Heart left ventricle (tissue), 13 donors: ENCODE data around the gene IL1RAPL1.

Experiments
- POLR2A ChIP-seq, 2 donors: fragments of 450-650 bp; IDR thresholded peaks; one replicate each; pipeline ENCODE4 v1.6.1; 2017; ENCODE audit warnings: antibody characterized with exemption in 2 of 2, mild to moderate bottlenecking in 2 of 2, moderate library complexity in 2 of 2
- TF ChIP-seq, protein P1 (sequence below), 12 donors: fragments of 200-600 bp; sonication (generic) in 4 of 12; IDR thresholded peaks; one replicate each; pipeline versions ENCODE4 v1.5.0 to v1.8.0; 2018 to 2022; ENCODE audit warnings: antibody characterized with exemption in 12 of 12, mild to moderate bottlenecking in 5 of 12
- donor health status: ischemic (EF 13 %, LVEDD 7.1; RV severe dilation, severe dysfunction).
- donor health status: DM: no; HTN: yes; CAD: no.
- donor health status: DM: no; HTN: no; CAD: no.
- donor health status: ischemic (EF 25% LVEDD 6.9; RV normal size, moderate dysfunction).
- donor health status: ischemic (EF 25% LVEDD 5.7; RV mildly dilated, moderate dysfunction).
- donor health status: ischemic (EF 35%, LVEDD 5.7; RV mildly dilated, moderate dysfunction).
- donor health status: nonischemic (EF 11% LVEDD 7.7; RV severe dilation, severe dysfunction).
- donor health status: DM: yes; HTN: yes; CAD: no.
- donor health status: PGD.
- donor health status: ischemic (EF 29% LVEDD 5.4; RV normal size, mild dysfunction).
- donor health status: nonischemic (EF 23%, LVEDD 6.1; RV moderate dilation, normal function).

DNA sequence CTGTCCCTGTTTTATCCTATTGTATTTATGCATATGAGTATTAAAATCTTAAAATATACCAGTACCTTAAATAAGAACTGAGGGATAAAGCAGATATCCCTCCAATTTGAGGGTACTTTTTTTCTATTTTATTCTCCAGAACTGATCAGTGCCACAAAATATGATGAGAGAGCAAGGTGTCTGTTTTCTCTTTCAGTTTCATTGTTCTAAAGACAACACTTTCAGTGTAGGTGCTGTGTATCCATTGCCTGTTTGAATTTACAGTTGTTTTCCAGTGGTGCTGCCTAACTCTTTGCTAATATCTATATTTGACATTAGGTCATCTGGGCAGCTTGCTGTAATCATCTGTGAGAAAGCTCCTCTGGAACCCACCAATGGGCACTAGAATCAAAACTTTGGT lies 394.7 kb downstream of the IL1RAPL1 start:
- TF ChIP-seq, protein P1, sequence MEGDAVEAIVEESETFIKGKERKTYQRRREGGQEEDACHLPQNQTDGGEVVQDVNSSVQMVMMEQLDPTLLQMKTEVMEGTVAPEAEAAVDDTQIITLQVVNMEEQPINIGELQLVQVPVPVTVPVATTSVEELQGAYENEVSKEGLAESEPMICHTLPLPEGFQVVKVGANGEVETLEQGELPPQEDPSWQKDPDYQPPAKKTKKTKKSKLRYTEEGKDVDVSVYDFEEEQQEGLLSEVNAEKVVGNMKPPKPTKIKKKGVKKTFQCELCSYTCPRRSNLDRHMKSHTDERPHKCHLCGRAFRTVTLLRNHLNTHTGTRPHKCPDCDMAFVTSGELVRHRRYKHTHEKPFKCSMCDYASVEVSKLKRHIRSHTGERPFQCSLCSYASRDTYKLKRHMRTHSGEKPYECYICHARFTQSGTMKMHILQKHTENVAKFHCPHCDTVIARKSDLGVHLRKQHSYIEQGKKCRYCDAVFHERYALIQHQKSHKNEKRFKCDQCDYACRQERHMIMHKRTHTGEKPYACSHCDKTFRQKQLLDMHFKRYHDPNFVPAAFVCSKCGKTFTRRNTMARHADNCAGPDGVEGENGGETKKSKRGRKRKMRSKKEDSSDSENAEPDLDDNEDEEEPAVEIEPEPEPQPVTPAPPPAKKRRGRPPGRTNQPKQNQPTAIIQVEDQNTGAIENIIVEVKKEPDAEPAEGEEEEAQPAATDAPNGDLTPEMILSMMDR (IDR thresholded peaks at IDR 0.05) = no peak
- TF ChIP-seq POLR2A (IDR thresholded peaks at IDR 0.05) = no peak
